Breast epithelium (tissue), 4 donors: ENCODE results near the gene MEX3D. TPM values are rescaled to one million over a fixed set of nuclear protein-coding genes. Genes with fewer than 3 reads are reported as not detected.

ENCODE experiments used
- DNase-seq, 2 donors: peaks; one replicate each; pipeline ENCODE4 v3.0.0-alpha.2; 2019; ENCODE audit warnings: low spot score in 2 of 2
- H3K27ac ChIP-seq, 2 donors: fragments of 200-600 bp; sonication (generic) in 1 of 2; one replicate each; pipeline ENCODE4 v1.5.1; 2016 to 2019; ENCODE audit warnings: mild to moderate bottlenecking in 1 of 2
- H3K27me3 ChIP-seq, 2 donors: fragments of 200-600 bp; sonication (generic) in 1 of 2; one replicate each; pipeline versions ENCODE4 v1.5.1 to v1.6.0; 2017 to 2019; ENCODE audit warnings: control low read depth in 1 of 2, mild to moderate bottlenecking in 1 of 2
- H3K36me3 ChIP-seq: fragments of 200-600 bp; one replicate; pipeline ENCODE4 v1.5.1; 2019
- H3K4me1 ChIP-seq, 2 donors: fragments of 200-600 bp; sonication (generic); one replicate each; pipeline ENCODE4 v1.5.1; 2016 to 2019; ENCODE audit warnings: control low read depth in 1 of 2
- H3K4me3 ChIP-seq, 3 donors: fragments of 200-600 bp; sonication (generic); 1 replicate in 2 of 3; 2 replicates in 1 of 3; pipeline ENCODE4 v1.5.1; 2016 to 2019; ENCODE audit warnings: mild to moderate bottlenecking in 3 of 3, moderate library complexity in 2 of 3
- H3K9me3 ChIP-seq, 2 donors: fragments of 200-600 bp; sonication (generic) in 1 of 2; one replicate each; pipeline ENCODE4 v1.5.1; 2016 to 2019; ENCODE audit warnings: control low read depth in 1 of 2
- POLR2A ChIP-seq: fragments of 450-650 bp; IDR thresholded peaks from one replicate; pipeline ENCODE4 v1.6.1; 2016; ENCODE audit warnings: antibody characterized with exemption, mild to moderate bottlenecking, moderate library complexity
- POLR2AphosphoS5 ChIP-seq, 3 donors: sonication (generic); formaldehyde crosslinking; IDR thresholded peaks; one replicate each; pipeline ENCODE4 v1.6.1; 2017; ENCODE audit warnings: antibody characterized with exemption in 3 of 3
- intact Hi-C: fragments of 100-400 bp; cut with DNase I; formaldehyde crosslinking; loops from one replicate; pipeline ENCODE4 v1.15.1; 2023; ENCODE audit warnings: low total_unique reads
- total RNA-seq, 3 donors: library from RNA; depleted of rRNA; stranded (reverse); fragments of >200 nt; gene quantifications; one replicate each; pipeline ENCODE4 v1.1.0, GENCODE V29; 2016
- TF ChIP-seq, protein P1 (sequence below), 3 donors: fragments of 450-650 bp; IDR thresholded peaks; one replicate each; pipeline ENCODE4 v1.5.1; 2016 to 2017; ENCODE audit warnings: antibody characterized with exemption in 3 of 3, mild to moderate bottlenecking in 3 of 3, moderate library complexity in 3 of 3

MEX3D gene
- total RNA-seq, 3 donors from 2014 or later, result 12.5 to 14.3 (median 12.6) TPM

DNA sequence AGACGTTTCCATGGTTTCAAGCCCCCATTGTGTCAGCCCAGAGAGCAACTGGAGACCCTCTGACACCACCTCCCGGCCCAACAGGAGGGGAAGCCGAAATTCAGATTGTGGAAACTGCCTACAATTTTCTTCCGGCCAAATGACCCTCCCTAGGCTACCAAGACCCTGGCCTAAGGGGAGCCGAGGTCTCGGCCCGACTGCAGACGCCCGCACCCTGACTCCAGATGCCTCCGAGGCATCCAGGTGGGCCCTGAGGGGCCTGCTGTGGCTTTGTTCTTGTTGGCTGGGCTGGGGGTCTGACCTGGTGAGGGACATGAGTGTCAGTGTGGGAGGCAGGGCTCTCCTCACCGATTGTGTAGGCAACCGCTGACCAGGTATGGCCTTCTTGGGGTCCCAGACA, 9.6 kb downstream of the MEX3D start:
- no peak for DNase-seq
- no peak for TF ChIP-seq POLR2A
- TF ChIP-seq POLR2AphosphoS5 (IDR thresholded peaks at IDR 0.05), result no peak
- TF ChIP-seq, protein P1, sequence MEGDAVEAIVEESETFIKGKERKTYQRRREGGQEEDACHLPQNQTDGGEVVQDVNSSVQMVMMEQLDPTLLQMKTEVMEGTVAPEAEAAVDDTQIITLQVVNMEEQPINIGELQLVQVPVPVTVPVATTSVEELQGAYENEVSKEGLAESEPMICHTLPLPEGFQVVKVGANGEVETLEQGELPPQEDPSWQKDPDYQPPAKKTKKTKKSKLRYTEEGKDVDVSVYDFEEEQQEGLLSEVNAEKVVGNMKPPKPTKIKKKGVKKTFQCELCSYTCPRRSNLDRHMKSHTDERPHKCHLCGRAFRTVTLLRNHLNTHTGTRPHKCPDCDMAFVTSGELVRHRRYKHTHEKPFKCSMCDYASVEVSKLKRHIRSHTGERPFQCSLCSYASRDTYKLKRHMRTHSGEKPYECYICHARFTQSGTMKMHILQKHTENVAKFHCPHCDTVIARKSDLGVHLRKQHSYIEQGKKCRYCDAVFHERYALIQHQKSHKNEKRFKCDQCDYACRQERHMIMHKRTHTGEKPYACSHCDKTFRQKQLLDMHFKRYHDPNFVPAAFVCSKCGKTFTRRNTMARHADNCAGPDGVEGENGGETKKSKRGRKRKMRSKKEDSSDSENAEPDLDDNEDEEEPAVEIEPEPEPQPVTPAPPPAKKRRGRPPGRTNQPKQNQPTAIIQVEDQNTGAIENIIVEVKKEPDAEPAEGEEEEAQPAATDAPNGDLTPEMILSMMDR (IDR thresholded peaks at IDR 0.05), result no peak
- no peaks in the 10 kb centered on the region for H3K27me3 ChIP-seq
- H3K36me3 ChIP-seq, result no peaks in the 10 kb centered on the region
- no peaks in the 10 kb centered on the region for H3K4me1 ChIP-seq
- no peaks in the 10 kb centered on the region for H3K9me3 ChIP-seq
- intact Hi-C loops, result no loop called here
- no peak overlapping the region for H3K4me3 ChIP-seq
- H3K27ac ChIP-seq, result no peak overlapping the region

- Histone ChIP-seq H3K27me3 (no peaks in the 10 kb centered on the region), H3K27ac (no peak overlapping the region), H3K4me3 (no peak overlapping the region), H3K4me1 (no peaks in the 10 kb centered on the region), H3K9me3 (no peaks in the 10 kb centered on the region), H3K36me3 (no peaks in the 10 kb centered on the region)
- intact Hi-C loops, result no loop called here
- DNase-seq, result no peak
- TF ChIP-seq, protein P1 (IDR thresholded peaks at IDR 0.05), result no peak
- no peak for TF ChIP-seq POLR2A
- no peak for TF ChIP-seq POLR2AphosphoS5 (IDR thresholded peaks at IDR 0.05)
Observed at GRCh38 chr19:1556390-1557070, 11.6 kb downstream of the MEX3D start.

DNA sequence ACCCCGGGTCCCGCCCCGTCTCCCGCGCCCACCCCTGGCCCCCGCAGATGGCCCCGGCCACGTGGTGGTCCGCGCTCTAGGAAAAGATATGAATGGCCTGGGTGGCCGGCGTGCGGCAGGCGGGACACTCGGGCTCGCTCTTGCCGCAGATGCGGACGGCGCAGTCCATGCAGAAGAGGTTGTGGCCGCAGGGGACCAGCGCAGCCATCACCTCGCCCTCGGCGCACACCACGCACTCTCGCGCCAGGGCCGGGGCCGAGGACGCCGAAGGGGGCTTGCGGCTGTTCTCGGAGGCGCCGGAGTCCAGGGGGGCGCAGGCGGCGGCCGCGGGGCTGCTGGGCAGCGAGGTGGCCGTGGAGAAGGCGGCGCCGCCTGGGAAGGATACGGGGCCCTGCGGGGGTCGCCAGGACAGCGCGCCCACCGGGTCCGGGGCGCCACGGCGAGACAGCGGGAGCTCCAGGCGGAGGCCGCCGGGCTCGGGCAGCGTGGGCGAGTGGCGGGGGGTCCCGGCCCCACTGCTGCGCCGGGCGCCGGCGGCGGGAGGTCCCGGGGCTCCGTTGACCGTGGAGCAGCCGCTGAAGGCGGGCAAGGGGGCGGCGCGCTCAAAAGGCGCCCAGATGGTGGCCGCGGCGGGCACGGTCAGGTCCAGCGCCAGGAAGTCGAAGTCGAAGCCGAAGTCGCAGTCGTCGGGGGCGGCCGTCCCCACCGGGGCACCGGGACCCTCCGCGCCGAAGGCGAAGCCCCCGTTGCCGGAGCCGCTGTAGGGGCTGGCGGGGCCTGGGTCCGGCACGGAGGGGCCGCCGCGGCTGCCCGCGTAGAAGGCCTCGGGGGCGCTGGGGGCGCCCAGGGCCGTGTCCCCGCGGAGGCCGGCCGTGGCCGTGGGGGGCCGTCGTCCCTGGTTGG, 12.4 kb downstream of the MEX3D start:
- H3K27me3 ChIP-seq, result no peaks in the 10 kb centered on the region
- no peaks in the 10 kb centered on the region for H3K36me3 ChIP-seq
- H3K4me1 ChIP-seq, result no peaks in the 10 kb centered on the region
- TF ChIP-seq POLR2AphosphoS5 (IDR thresholded peaks at IDR 0.05) (no peak), POLR2A (no peak)
- TF ChIP-seq, protein P1 (IDR thresholded peaks at IDR 0.05), result no peak
- no peak overlapping the region for H3K4me3 ChIP-seq
- no peak overlapping the region for H3K27ac ChIP-seq
- DNase-seq, result no peak
- H3K9me3 ChIP-seq, result no peaks in the 10 kb centered on the region
- intact Hi-C loops, result no loop called here

DNA sequence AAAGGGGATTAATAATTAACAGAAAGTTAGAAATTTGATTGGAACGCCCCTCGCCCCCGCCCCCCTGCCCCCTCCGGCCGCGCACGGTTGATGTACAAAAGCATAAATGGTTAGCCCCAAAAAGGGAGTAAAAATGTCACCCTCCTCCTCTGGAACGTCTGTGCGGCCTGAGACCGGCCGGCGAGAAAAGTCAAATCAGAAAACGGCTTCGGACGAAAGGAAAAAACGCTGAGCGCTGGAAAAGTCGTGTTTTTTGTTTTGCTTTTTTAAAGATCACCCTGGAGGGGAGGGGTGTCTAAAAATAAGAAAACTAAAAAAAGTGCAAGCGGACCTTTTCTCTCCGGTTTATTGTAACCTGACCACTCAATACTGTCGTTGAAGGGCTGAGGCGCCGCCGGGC, 13.2 kb downstream of the MEX3D start:
- Histone ChIP-seq H3K4me1 (no peaks in the 10 kb centered on the region), H3K4me3 (no peak overlapping the region), H3K27ac (no peak overlapping the region), H3K36me3 (no peaks in the 10 kb centered on the region), H3K9me3 (no peaks in the 10 kb centered on the region), H3K27me3 (no peaks in the 10 kb centered on the region)
- no peak for TF ChIP-seq POLR2AphosphoS5 (IDR thresholded peaks at IDR 0.05)
- TF ChIP-seq, protein P1 (IDR thresholded peaks at IDR 0.05), result no peak
- TF ChIP-seq POLR2A, result no peak
- intact Hi-C loops, result no loop called here
- DNase-seq, result no peak

DNA sequence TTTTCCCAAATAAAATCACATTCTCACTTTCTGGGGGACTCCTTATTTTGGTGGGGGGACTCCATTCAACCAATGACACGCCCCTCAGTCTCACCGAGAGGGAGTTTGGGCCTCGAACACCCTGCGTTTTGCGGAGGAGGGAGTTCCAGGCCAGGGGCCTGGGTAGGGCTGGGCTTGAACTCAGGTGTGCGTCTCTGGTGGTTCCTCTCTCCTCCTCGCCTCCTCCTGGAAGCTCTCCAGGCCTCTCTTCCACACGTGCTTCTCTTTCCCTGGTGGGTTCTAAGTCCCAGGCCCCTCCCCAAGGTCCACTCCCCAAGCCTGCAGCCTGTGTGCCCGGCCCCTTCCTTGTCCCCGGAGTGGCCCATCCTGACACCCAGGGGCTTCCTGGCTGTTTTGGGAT, 14.7 kb downstream of the MEX3D start:
- intact Hi-C loops, result no loop called here
- H3K9me3 ChIP-seq, result no peaks in the 10 kb centered on the region
- H3K27ac ChIP-seq, result no peak overlapping the region
- H3K4me3 ChIP-seq, result no peak overlapping the region
- no peaks in the 10 kb centered on the region for H3K4me1 ChIP-seq
- DNase-seq, result no peak
- no peaks in the 10 kb centered on the region for H3K36me3 ChIP-seq
- no peaks in the 10 kb centered on the region for H3K27me3 ChIP-seq
- TF ChIP-seq, protein P1 (IDR thresholded peaks at IDR 0.05), result no peak
- no peak for TF ChIP-seq POLR2A
- no peak for TF ChIP-seq POLR2AphosphoS5 (IDR thresholded peaks at IDR 0.05)
